ENCODE results near the gene FGF14.

FGF14 gene

DNA sequence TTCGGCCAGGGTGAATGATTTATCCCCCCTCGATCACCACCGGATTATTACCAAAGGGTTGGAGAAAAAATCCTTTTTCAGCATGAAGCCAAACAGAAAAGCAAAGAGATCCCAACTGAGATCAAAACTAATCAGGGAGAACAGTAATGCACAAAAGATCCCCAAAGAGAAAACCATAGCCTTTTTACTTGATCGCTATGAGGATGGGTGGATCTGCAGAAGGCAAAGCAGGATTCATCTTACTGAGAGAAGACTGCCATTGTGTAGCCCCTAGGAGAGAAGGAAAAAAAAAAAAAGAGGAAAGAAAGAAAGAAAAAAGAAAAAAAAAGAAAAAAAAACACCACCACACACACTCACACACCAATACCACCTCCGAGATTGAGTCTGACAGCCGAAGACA, at the start of gene FGF14:
TSS of gene FGF14 (minus strand) at position 283 of the 400 bp plus-strand sequence.
- peaks cover 3 to 18% of the 10 kb centered on the region in 2 donors for H3K4me1 ChIP-seq (ENCODE audit: control insufficient read depth in 1 of 2, insufficient read depth in 2 of 2, low read length in 2 of 2)
- no peaks in the 10 kb centered on the region for H3K9me3 ChIP-seq (ENCODE audit: control insufficient read depth in 1 of 2, low read length in 2 of 2)
- H3K36me3 ChIP-seq (ENCODE audit: control insufficient read depth in 1 of 2, insufficient read depth in 2 of 2, low read length in 2 of 2): no peaks in the 10 kb centered on the region
- peaks cover 4% of the 10 kb centered on the region for H3K27me3 ChIP-seq (ENCODE audit: low read depth, low read length)
- H3K4me3 ChIP-seq (ENCODE audit: low read depth in 1 of 2, low read length in 2 of 2): peak within 1 kb of the TSS; percentile 72 to 88
- no peak within 1 kb of the TSS for H3K27ac ChIP-seq (ENCODE audit: low read length)

DNA sequence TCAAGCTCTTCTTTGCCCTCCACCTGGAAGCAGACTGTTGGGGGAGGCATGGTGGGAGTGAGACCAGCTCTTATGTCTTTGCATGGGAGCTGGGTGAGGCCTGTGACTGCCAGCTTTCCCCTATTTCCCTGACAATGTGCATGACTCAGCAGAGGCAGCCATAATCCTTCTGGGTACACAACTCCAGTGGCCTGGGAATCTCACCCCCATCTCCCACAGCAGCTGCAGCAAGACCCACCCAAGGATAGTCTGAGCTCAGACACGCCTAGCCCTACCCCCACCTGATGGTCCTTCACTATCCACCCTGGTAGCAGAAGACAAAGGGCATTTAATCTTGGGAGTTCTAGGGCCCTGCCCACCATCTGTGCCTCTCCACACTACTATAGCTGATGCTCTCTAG, 41.4 kb upstream of the FGF14 start:
- Histone ChIP-seq H3K9me3 (ENCODE audit: control insufficient read depth in 1 of 2, low read length in 2 of 2) (no peaks in the 10 kb centered on the region), H3K4me1 (ENCODE audit: control insufficient read depth in 1 of 2, insufficient read depth in 2 of 2, low read length in 2 of 2) (no peaks in the 10 kb centered on the region), H3K4me3 (ENCODE audit: low read depth in 1 of 2, low read length in 2 of 2) (no peak overlapping the region), H3K27ac (ENCODE audit: low read length) (no peak overlapping the region), H3K36me3 (ENCODE audit: control insufficient read depth in 1 of 2, insufficient read depth in 2 of 2, low read length in 2 of 2) (no peaks in the 10 kb centered on the region), H3K27me3 (ENCODE audit: low read depth, low read length) (no peaks in the 10 kb centered on the region)

DNA sequence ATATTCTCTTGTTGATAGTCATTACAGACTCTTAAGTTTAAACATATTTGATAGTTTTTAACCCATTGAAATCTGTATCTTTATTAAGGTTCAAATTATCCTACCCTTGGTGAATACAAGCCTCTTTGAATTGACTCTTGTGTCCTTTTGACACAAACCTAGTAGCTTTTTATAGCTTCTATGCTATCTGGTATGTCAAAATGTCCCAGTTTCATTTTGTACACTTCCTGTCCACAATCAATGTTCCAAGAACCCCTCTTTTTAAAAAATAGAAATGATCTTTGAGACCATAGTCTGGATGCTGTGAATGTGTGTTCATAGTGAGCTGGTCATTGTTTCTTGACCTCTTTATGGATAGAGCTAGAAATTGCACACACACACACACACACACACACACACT, 39.2 kb upstream of the FGF14 start:
- H3K36me3 ChIP-seq (ENCODE audit: control insufficient read depth in 1 of 2, insufficient read depth in 2 of 2, low read length in 2 of 2): no peaks in the 10 kb centered on the region
- no peak overlapping the region for H3K4me3 ChIP-seq (ENCODE audit: low read depth in 1 of 2, low read length in 2 of 2)
- H3K9me3 ChIP-seq (ENCODE audit: control insufficient read depth in 1 of 2, low read length in 2 of 2): no peaks in the 10 kb centered on the region
- no peaks in the 10 kb centered on the region for H3K27me3 ChIP-seq (ENCODE audit: low read depth, low read length)
- H3K4me1 ChIP-seq (ENCODE audit: control insufficient read depth in 1 of 2, insufficient read depth in 2 of 2, low read length in 2 of 2): no peaks in the 10 kb centered on the region
- H3K27ac ChIP-seq (ENCODE audit: low read length): no peak overlapping the region

DNA sequence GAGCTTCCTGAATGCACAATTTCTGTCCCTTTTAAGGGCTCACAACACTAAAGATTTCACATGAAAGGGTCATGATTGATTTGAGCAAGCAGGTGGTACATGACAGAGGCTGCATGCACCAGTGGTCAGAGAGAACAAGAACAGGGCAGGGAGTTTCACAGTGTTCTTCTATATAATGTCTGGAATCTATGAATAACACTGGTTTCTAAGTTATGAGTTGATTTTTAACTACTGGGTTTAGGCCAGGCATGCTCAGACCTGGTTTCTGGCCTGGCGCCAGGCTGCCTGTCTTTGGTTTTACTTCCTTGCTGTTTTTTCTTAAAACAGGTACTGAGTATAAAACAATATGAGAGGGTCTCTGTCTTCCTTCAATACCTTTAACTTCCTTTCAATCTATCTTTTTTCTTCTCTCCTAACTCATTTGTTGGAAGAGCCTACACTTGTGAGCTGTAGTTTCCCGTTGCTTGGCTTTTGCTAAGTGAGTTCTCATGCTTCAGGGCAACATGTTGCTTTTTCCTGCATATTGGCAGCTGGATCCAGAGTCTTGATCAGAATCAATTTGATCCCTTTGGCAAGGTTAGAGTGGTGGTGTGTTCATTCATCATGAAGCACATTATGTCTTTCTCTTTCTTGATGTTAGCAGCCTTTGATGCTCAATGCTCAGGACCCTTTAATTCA, 38.5 kb upstream of the FGF14 start:
- no peaks in the 10 kb centered on the region for H3K27me3 ChIP-seq (ENCODE audit: low read depth, low read length)
- no peaks in the 10 kb centered on the region for H3K36me3 ChIP-seq (ENCODE audit: control insufficient read depth in 1 of 2, insufficient read depth in 2 of 2, low read length in 2 of 2)
- H3K4me3 ChIP-seq (ENCODE audit: low read depth in 1 of 2, low read length in 2 of 2): no peak overlapping the region
- no peaks in the 10 kb centered on the region for H3K4me1 ChIP-seq (ENCODE audit: control insufficient read depth in 1 of 2, insufficient read depth in 2 of 2, low read length in 2 of 2)
- no peaks in the 10 kb centered on the region for H3K9me3 ChIP-seq (ENCODE audit: control insufficient read depth in 1 of 2, low read length in 2 of 2)
- no peak overlapping the region for H3K27ac ChIP-seq (ENCODE audit: low read length)

DNA sequence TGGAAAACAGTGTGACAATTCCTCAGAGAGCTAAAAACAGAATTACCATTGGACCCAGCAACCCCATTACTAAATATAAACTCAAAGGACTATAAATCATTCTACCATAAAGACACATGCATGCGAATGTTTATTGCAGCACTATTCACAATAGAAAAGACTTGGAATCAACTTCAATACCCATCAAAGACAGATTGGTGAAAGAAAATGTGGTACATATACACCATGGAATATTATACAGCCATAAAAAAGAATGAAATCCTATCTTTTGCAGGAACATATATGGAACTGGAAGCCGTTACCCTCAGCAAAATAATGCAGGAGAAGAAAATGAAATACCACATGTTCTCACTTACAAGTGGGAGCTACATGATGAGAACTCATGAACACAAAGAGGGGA, 20.8 kb upstream of the FGF14 start:
- no peaks in the 10 kb centered on the region for H3K27me3 ChIP-seq (ENCODE audit: low read depth, low read length)
- no peak overlapping the region for H3K4me3 ChIP-seq (ENCODE audit: low read depth in 1 of 2, low read length in 2 of 2)
- no peaks in the 10 kb centered on the region for H3K4me1 ChIP-seq (ENCODE audit: control insufficient read depth in 1 of 2, insufficient read depth in 2 of 2, low read length in 2 of 2)
- no peak overlapping the region for H3K27ac ChIP-seq (ENCODE audit: low read length)
- no peaks in the 10 kb centered on the region for H3K36me3 ChIP-seq (ENCODE audit: control insufficient read depth in 1 of 2, insufficient read depth in 2 of 2, low read length in 2 of 2)
- H3K9me3 ChIP-seq (ENCODE audit: control insufficient read depth in 1 of 2, low read length in 2 of 2): peaks cover 11 to 14% of the 10 kb centered on the region in 2 donors

DNA sequence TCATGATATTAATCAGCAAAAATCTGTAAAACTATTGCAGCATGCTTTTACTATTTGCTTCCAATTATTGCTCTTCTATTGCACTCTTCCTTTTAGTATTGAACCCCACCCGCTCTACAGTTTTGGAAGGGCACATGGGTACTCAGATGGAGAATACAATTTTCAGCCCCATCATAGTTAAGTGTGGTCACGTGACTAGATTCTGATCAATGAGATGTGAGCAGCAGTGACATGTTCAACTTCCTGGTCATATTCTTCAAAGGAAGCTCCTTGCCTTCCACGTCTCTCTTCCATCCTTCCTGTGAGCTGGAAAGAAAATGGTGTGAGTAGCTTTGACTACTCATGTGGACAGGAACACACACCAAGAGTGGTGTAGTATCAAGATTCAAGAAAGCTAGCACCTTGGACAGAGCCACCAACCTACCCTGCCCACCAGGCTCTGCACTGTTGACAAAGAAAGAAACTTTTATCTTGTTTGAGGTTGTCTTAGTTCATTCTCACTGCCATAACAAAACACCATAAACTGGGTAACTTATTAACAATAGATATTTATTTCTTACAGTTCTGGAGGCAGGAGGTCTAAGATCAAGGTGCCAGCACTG, 3.8 kb upstream of the FGF14 start:
- no peak overlapping the region for H3K27ac ChIP-seq (ENCODE audit: low read length)
- no peaks in the 10 kb centered on the region for H3K9me3 ChIP-seq (ENCODE audit: control insufficient read depth in 1 of 2, low read length in 2 of 2)
- H3K4me3 ChIP-seq (ENCODE audit: low read depth in 1 of 2, low read length in 2 of 2): no peak overlapping the region
- peaks cover 0 to 5% of the 10 kb centered on the region in 2 donors for H3K4me1 ChIP-seq (ENCODE audit: control insufficient read depth in 1 of 2, insufficient read depth in 2 of 2, low read length in 2 of 2)
- peaks cover 4% of the 10 kb centered on the region for H3K27me3 ChIP-seq (ENCODE audit: low read depth, low read length)
- no peaks in the 10 kb centered on the region for H3K36me3 ChIP-seq (ENCODE audit: control insufficient read depth in 1 of 2, insufficient read depth in 2 of 2, low read length in 2 of 2)

DNA sequence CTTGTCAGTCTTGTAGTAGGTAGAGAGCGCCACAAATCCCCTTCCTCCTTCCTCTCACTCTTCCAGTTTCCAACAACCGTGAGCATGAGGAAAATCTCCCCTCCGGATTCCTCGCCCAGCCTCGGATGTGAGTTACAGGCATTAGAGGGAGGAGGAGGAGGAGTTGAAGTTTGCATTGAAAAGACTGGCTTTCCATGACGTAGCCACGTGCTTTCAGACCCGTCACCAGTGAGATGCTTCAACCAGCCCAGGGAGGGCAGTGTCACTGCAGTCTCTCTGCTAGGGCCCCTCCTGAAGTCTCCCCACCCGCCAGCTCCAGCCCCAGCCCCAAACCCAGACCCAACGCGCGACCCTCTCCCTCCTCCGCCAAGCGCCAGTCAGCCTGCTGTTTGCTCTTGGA, 442 bp upstream of the FGF14 start:
- H3K27me3 ChIP-seq (ENCODE audit: low read depth, low read length): peaks cover 4% of the 10 kb centered on the region
- no peak overlapping the region for H3K27ac ChIP-seq (ENCODE audit: low read length)
- peak overlapping the region; percentile 72 to 88 for H3K4me3 ChIP-seq (ENCODE audit: low read depth in 1 of 2, low read length in 2 of 2)
- no peaks in the 10 kb centered on the region for H3K36me3 ChIP-seq (ENCODE audit: control insufficient read depth in 1 of 2, insufficient read depth in 2 of 2, low read length in 2 of 2)
- H3K9me3 ChIP-seq (ENCODE audit: control insufficient read depth in 1 of 2, low read length in 2 of 2): no peaks in the 10 kb centered on the region
- H3K4me1 ChIP-seq (ENCODE audit: control insufficient read depth in 1 of 2, insufficient read depth in 2 of 2, low read length in 2 of 2): peaks cover 3 to 18% of the 10 kb centered on the region in 2 donors

DNA sequence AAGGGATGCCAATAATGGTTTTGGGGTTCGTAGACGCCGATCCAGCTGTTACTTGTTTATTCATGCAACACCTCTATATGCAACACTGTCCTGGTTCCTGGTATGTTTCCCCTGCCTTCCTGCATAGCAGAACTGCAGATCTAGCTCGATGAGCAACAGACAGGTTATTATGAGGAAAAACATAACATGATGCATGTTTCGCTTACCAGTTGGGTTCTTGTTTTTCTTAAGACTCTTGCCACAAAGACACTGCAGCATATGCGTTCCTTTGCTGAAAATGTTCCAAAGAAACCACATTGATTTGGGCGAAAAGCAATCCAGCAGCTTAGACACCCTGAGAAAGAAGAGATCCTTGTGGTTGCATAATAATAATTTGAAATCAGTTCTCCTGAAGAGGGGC, 583 bp downstream of the FGF14 start:
- Histone ChIP-seq H3K4me3 (ENCODE audit: low read depth in 1 of 2, low read length in 2 of 2) (peak overlapping the region; percentile 72 to 88), H3K9me3 (ENCODE audit: control insufficient read depth in 1 of 2, low read length in 2 of 2) (no peaks in the 10 kb centered on the region), H3K36me3 (ENCODE audit: control insufficient read depth in 1 of 2, insufficient read depth in 2 of 2, low read length in 2 of 2) (no peaks in the 10 kb centered on the region), H3K4me1 (ENCODE audit: control insufficient read depth in 1 of 2, insufficient read depth in 2 of 2, low read length in 2 of 2) (peaks cover 3 to 18% of the 10 kb centered on the region in 2 donors), H3K27ac (ENCODE audit: low read length) (no peak overlapping the region), H3K27me3 (ENCODE audit: low read depth, low read length) (peaks cover 4% of the 10 kb centered on the region)

DNA sequence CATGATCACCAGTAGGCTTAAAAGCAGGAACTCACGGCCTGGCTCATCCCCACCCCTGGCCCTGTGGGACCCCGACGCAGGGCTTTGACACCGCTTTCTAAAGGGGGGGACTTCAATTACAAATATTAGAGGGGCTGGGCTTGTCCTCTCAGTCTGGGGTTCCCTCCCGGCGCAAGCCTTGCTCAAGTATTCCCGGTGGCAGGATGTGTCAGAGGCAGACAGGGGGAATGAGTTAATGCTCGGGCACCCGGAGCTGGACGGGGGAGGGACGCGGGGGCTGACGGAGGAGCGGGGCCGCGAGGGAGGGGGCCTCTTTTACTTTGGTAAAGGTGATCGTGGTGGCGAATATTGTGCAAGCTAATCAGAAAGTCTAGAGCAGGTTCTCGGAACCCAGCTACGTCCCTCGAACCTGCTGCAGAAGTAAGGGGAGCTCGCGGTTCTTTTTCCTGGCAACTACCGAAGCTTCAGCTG, 1.1 kb downstream of the FGF14 start:
- no peak overlapping the region for H3K27ac ChIP-seq (ENCODE audit: low read length)
- H3K9me3 ChIP-seq (ENCODE audit: control insufficient read depth in 1 of 2, low read length in 2 of 2): no peaks in the 10 kb centered on the region
- no peaks in the 10 kb centered on the region for H3K36me3 ChIP-seq (ENCODE audit: control insufficient read depth in 1 of 2, insufficient read depth in 2 of 2, low read length in 2 of 2)
- H3K27me3 ChIP-seq (ENCODE audit: low read depth, low read length): peaks cover 4% of the 10 kb centered on the region
- peaks cover 3 to 18% of the 10 kb centered on the region in 2 donors for H3K4me1 ChIP-seq (ENCODE audit: control insufficient read depth in 1 of 2, insufficient read depth in 2 of 2, low read length in 2 of 2)
- peak overlapping the region; percentile 72 to 88 for H3K4me3 ChIP-seq (ENCODE audit: low read depth in 1 of 2, low read length in 2 of 2)

DNA sequence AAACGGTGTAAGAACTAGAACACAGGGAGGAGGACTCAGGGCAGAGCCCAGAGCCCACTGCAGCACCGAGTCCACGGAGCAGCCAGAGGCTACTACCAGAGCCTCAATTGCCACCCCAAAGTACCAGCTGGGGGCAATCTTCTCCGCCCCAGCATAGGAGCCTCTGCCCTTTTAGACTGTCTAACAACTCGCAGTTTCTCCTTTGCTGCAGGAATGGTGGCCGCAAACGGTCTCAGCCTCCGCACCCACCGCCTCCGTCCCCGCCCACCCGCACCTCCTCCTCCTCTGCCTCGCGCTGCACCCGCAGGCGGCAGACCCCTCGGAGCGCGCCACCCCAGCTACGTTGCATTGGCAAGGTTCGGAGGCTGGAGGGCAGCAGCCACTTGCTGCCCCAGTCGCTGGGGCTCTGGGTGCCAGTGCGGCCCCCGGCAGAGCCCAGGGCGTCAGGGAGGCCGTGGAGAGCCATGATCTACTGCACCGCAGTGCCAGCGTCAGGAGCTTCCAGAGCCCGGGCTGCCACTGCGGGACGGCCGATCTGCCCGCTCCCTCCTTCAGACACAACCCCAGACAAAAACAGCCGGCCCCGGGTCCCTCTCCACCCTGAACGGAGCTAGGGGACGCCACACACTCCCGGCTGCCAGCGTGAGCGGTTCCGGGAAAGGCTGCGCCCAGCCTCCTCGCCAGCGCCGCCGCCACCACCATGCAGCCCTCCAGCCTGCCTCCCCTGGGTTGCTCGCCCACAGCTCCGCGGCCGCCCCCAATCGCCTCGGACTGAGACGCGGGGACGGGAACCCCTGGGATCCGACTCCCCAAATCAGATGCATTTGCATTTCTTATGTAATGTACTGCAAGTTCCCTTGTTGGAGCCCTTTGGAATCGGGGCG, 1.8 kb downstream of the FGF14 start:
- Histone ChIP-seq H3K27me3 (ENCODE audit: low read depth, low read length) (peaks cover 4% of the 10 kb centered on the region), H3K36me3 (ENCODE audit: control insufficient read depth in 1 of 2, insufficient read depth in 2 of 2, low read length in 2 of 2) (no peaks in the 10 kb centered on the region), H3K9me3 (ENCODE audit: control insufficient read depth in 1 of 2, low read length in 2 of 2) (no peaks in the 10 kb centered on the region), H3K4me3 (ENCODE audit: low read depth in 1 of 2, low read length in 2 of 2) (peak overlapping the region; percentile 72 to 88), H3K27ac (ENCODE audit: low read length) (peak overlapping the region; percentile 10), H3K4me1 (ENCODE audit: control insufficient read depth in 1 of 2, insufficient read depth in 2 of 2, low read length in 2 of 2) (peaks cover 3 to 23% of the 10 kb centered on the region in 2 donors)

DNA sequence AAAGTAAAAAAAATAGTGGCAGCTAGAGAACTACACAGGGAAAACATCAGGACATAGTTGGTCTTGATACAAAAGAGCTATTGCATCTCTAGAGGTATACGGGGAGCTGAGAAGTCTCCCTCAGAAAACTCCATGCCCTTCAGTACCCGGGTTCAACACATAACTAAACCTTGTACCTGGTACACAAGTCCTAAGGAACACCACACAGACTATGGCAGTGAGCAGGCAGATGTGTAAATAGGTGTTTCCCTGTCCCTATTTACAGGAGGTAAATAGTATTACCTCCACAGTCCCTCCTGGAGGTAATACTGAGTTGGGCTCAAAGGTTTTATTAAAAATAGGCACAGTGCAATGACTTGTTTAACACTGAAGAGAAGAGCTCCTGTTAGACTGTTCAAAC, 5.9 kb downstream of the FGF14 start:
- no peak overlapping the region for H3K27ac ChIP-seq (ENCODE audit: low read length)
- peaks cover 3 to 25% of the 10 kb centered on the region in 2 donors for H3K4me1 ChIP-seq (ENCODE audit: control insufficient read depth in 1 of 2, insufficient read depth in 2 of 2, low read length in 2 of 2)
- no peaks in the 10 kb centered on the region for H3K27me3 ChIP-seq (ENCODE audit: low read depth, low read length)
- no peak overlapping the region for H3K4me3 ChIP-seq (ENCODE audit: low read depth in 1 of 2, low read length in 2 of 2)
- no peaks in the 10 kb centered on the region for H3K36me3 ChIP-seq (ENCODE audit: control insufficient read depth in 1 of 2, insufficient read depth in 2 of 2, low read length in 2 of 2)
- no peaks in the 10 kb centered on the region for H3K9me3 ChIP-seq (ENCODE audit: control insufficient read depth in 1 of 2, low read length in 2 of 2)

Data from muscle layer of duodenum (tissue), 2 donors.